Airway epithelial cell (primary cell): ENCODE results near the gene SERPINH1. TPM values are rescaled to one million over a fixed set of nuclear protein-coding genes. Genes with fewer than 3 reads are reported as not detected.

Experiments
- total RNA-seq: library from RNA; depleted of rRNA; stranded (reverse); fragments of >200 nt; gene quantifications from 2 replicates; pipeline ENCODE4 v1.2.3, GENCODE V29; 2015

Gene SERPINH1
- 340 and 400 TPM in 2 replicates for total RNA-seq

GRCh38 chr11:75562048-75562835 is at the start of gene SERPINH1:
TSS of gene SERPINH1 (plus strand) at chr11:75562253. CDS start at chr11:75566350, 4,097 bp downstream.

GRCh38 chr11:75525433-75526191 is 36.4 kb upstream of the SERPINH1 start, which contains the start of gene GDPD5:
TSS of gene GDPD5 (minus strand) at chr11:75525941. CDS start at chr11:75477735, 48,206 bp downstream.

Other genes starting within 250 kb of the SERPINH1 start
- 0.28 and 0.42 TPM in 2 replicates for gene ARRB1, start 210.6 kb upstream of the SERPINH1 start, total RNA-seq
- 3,021 and 4,095 TPM in 2 replicates for gene RPS3, start 162.7 kb upstream of the SERPINH1 start, total RNA-seq
- 0.14 and 0.35 TPM in 2 replicates for gene KLHL35, start 129.1 kb upstream of the SERPINH1 start, total RNA-seq
- gene GDPD5, start 36.3 kb upstream of the SERPINH1 start, total RNA-seq, result 0.93 and 3.5 TPM in 2 replicates
- 0.37 and 0.49 TPM in 2 replicates for gene MAP6, start 106.8 kb downstream of the SERPINH1 start, total RNA-seq
- not detected in 2 replicates for gene MOGAT2, start 155.6 kb downstream of the SERPINH1 start, total RNA-seq
- 14.7 and 19.0 TPM in 2 replicates for gene DGAT2, start 206.5 kb downstream of the SERPINH1 start, total RNA-seq